Fibroblast of villous mesenchyme (primary cell): ENCODE measurements around the gene UTS2. TPM values are rescaled to one million over a fixed set of nuclear protein-coding genes. Genes with fewer than 3 reads are reported as not detected.
A peak's percentile ranks its signal among the peaks of the same experiment; 100 is the strongest.

Experiments
- DNase-seq: peaks from one replicate; pipeline ENCODE4 v3.0.0-alpha.2; 2010; ENCODE audit warnings: low read depth
- H3K4me3 ChIP-seq: 2 replicates; pipeline ENCODE4 v1.5.1; 2011; ENCODE audit warnings: low read depth, mild to moderate bottlenecking, low read length
- CTCF ChIP-seq: IDR thresholded peaks from 2 replicates; pipeline ENCODE4 v1.5.1; 2012; ENCODE audit warnings: low read depth, mild to moderate bottlenecking, low read length; ENCODE audit not compliant: insufficient read depth
- total RNA-seq: library from RNA; depleted of rRNA; stranded (reverse); fragments of >200 nt; gene quantifications from 2 replicates; pipeline ENCODE4 v1.2.3, GENCODE V29; 2012

The UTS2 gene
- total RNA-seq = not detected in 2 replicates

- H3K4me3 ChIP-seq = no peak within 1 kb of the TSS
- no peak for DNase-seq
- TF ChIP-seq CTCF = no peak
Measured at GRCh38 chr1:7852804-7853683, at the start of gene UTS2. Gene UTS2 (minus strand): TSS chr1:7853065. CDS start chr1:7853003, 62 bp downstream.

- TF ChIP-seq CTCF = no peak
- H3K4me3 ChIP-seq = no peak overlapping the region
- no peak for DNase-seq
Measured at GRCh38 chr1:7899741-7900140, 46.9 kb upstream of the UTS2 start.

- TF ChIP-seq CTCF = no peak
- no peak overlapping the region for H3K4me3 ChIP-seq
- no peak for DNase-seq
Measured at GRCh38 chr1:7898962-7899361, 46.1 kb upstream of the UTS2 start.

- no peak for DNase-seq
- H3K4me3 ChIP-seq = no peak overlapping the region
- TF ChIP-seq CTCF = no peak
Measured at GRCh38 chr1:7896994-7897393, 44.1 kb upstream of the UTS2 start.

- TF ChIP-seq CTCF = no peak
- peak; percentile 18 for DNase-seq
- no peak overlapping the region for H3K4me3 ChIP-seq
Measured at GRCh38 chr1:7893529-7894180, 40.8 kb upstream of the UTS2 start.

- no peak overlapping the region for H3K4me3 ChIP-seq
- no peak for TF ChIP-seq CTCF
- no peak for DNase-seq
Measured at GRCh38 chr1:7891804-7892203, 38.9 kb upstream of the UTS2 start.
